K562 (cell line): Measurements from ENCODE around the gene MT1M.

Experiments
- ASH1L ChIP-seq: fragments of 450-650 bp; IDR thresholded peaks from 2 replicates; pipeline ENCODE4 v1.6.1; 2018; ENCODE audit warnings: borderline replicate concordance, mild to moderate bottlenecking, low read depth; ENCODE audit not compliant: partially characterized antibody
- MTA3 ChIP-seq: fragments of 450-650 bp; formaldehyde crosslinking; IDR thresholded peaks from 2 replicates; pipeline ENCODE4 v1.6.1; 2017; ENCODE audit warnings: mild to moderate bottlenecking, borderline replicate concordance
- MXI1 ChIP-seq: IDR thresholded peaks from 2 replicates; pipeline ENCODE4 v1.6.1; 2011; ENCODE audit warnings: low read depth, mild to moderate bottlenecking, improper control_type of control experiment, low read length

DNA sequence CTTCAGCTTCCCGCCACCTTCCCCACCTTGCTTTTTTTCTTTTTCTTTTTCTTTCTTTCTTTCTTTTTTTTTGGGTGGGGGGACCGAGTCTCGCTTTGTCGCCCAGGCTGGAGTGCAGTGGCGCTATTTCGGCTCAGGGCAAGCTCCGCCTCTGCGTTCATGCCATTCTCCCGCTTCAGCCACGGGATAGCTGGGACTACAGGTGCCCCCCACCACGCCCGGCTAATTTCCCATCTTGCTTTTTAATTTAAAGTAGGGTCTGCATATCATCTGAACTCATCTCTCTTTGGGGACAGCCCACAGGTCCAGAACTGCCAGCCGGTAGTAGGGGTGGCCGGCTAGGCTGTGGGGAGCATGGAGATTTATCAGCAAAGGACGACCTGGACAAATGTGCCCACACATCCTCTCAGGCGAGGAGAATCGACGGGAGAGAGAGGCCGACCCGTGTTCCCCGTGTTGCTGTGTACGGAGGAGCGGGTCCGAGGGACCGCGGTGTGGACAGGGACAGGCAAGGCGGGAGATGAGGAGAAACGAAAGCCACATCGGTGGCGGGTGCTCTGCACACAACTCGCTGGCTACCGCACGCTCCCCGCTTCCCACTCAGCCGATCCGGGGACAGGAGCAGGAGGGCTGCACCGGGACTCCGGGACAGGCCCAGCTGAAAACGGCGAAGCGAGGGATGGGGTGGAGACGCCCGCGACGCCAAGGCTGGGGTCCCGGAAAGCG, 2.4 kb downstream of the MT1M start:
- TF ChIP-seq MTA3 (no peak), MXI1 (no peak), ASH1L (no peak)
